CD14-positive monocyte (primary cell): ENCODE data around the gene LPAR5. TPM values are rescaled to one million over a fixed set of nuclear protein-coding genes. Genes with fewer than 3 reads are reported as not detected.

Source experiments
- DNase-seq, 3 donors: peaks; one replicate each; pipeline ENCODE4 v3.0.0-alpha.2; 2011 to 2022
- H2AFZ ChIP-seq: 2 replicates; pipeline ENCODE4 v1.6.0; 2012; ENCODE audit warnings: mild to moderate bottlenecking, low read depth, low read length, inconsistent platforms; ENCODE audit not compliant: insufficient read depth, poor library complexity, severe bottlenecking
- H3K27ac ChIP-seq, 2 donors: 1 replicate in 1 of 2; 2 replicates in 1 of 2; pipeline ENCODE4 v1.5.1; 2012 to 2013; ENCODE audit warnings: low read length in 2 of 2, control low read depth in 1 of 2, inconsistent platforms in 1 of 2, low read depth in 1 of 2, mild to moderate bottlenecking in 1 of 2
- H3K27me3 ChIP-seq, 2 donors: one replicate each; pipeline versions ENCODE4 v1.6.0 to v1.6.1; 2011 to 2013; ENCODE audit warnings: low read length in 2 of 2; ENCODE audit not compliant: control insufficient read depth in 2 of 2, insufficient read depth in 2 of 2
- H3K36me3 ChIP-seq, 2 donors: replicated peaks in 1 of 2; 1 replicate in 1 of 2; 2 replicates in 1 of 2; pipeline versions ENCODE4 v1.5.1 to v1.6.1; 2012 to 2013; ENCODE audit warnings: low read length in 2 of 2, control low read depth in 1 of 2, inconsistent platforms in 1 of 2, mild to moderate bottlenecking in 1 of 2; ENCODE audit not compliant: insufficient read depth in 2 of 2, control insufficient read depth in 1 of 2
- H3K4me1 ChIP-seq, 2 donors: 1 replicate in 1 of 2; 2 replicates in 1 of 2; pipeline versions ENCODE4 v1.5.1 to v1.6.1; 2012 to 2013; ENCODE audit warnings: low read length in 2 of 2, control low read depth in 1 of 2, inconsistent platforms in 1 of 2, mild to moderate bottlenecking in 1 of 2, moderate library complexity in 1 of 2; ENCODE audit not compliant: insufficient read depth in 2 of 2, control insufficient read depth in 1 of 2
- H3K4me2 ChIP-seq: replicated peaks from 2 replicates; pipeline ENCODE3; 2012; ENCODE audit warnings: low read length, moderate library complexity, mild to moderate bottlenecking; ENCODE audit not compliant: poor library complexity, severe bottlenecking; ENCODE audit errors: extremely low read depth
- H3K4me3 ChIP-seq, 3 experiments: fragments of 200-600 bp in 1 of 3; sonication (generic) in 1 of 3; replicated peaks in 1 of 3; 1 replicate in 2 of 3; 2 replicates in 1 of 3; pipeline ENCODE4 v1.5.1; 2011 to 2013; ENCODE audit warnings: low read length in 3 of 3, mild to moderate bottlenecking in 3 of 3, control low read depth in 2 of 3, low read depth in 2 of 3, inconsistent platforms in 1 of 3, moderate library complexity in 1 of 3
- H3K79me2 ChIP-seq: 2 replicates; pipeline ENCODE4 v1.6.0; 2012; ENCODE audit warnings: mild to moderate bottlenecking, control low read depth, inconsistent platforms, low read length, moderate library complexity; ENCODE audit not compliant: insufficient read depth
- H3K9ac ChIP-seq: 2 replicates; pipeline ENCODE4 v1.6.0; 2017; ENCODE audit warnings: low read length, mild to moderate bottlenecking; ENCODE audit not compliant: insufficient read depth, poor library complexity, severe bottlenecking
- H3K9me3 ChIP-seq, 2 donors: replicated peaks in 1 of 2; 1 replicate in 1 of 2; 2 replicates in 1 of 2; pipeline versions ENCODE4 v1.5.1 to v1.6.1; 2012 to 2013; ENCODE audit warnings: low read length in 2 of 2, control low read depth in 1 of 2; ENCODE audit not compliant: control insufficient read depth in 1 of 2, insufficient read depth in 1 of 2
- H4K20me1 ChIP-seq: 2 replicates; pipeline ENCODE4 v1.6.0; 2012; ENCODE audit warnings: mild to moderate bottlenecking, low read length, control low read depth, moderate library complexity; ENCODE audit not compliant: insufficient read depth
- H3K27ac Mint-ChIP-seq, 7 donors: one replicate each; pipeline ENCODE4 v1.8.0; 2020; ENCODE audit warnings: mild to moderate bottlenecking in 7 of 7, mixed read lengths in 7 of 7, moderate library complexity in 6 of 7, inconsistent platforms in 2 of 7
- H3K27me3 Mint-ChIP-seq, 3 donors: one replicate each; pipeline ENCODE4 v1.8.0; 2021 to 2022; ENCODE audit warnings: low read depth in 3 of 3, mild to moderate bottlenecking in 3 of 3, mixed read lengths in 3 of 3, moderate library complexity in 3 of 3, inconsistent platforms in 1 of 3
- H3K36me3 Mint-ChIP-seq, 2 donors: one replicate each; pipeline ENCODE4 v1.8.0; 2020; ENCODE audit warnings: mixed read lengths in 2 of 2, inconsistent platforms in 1 of 2, mild to moderate bottlenecking in 1 of 2
- H3K4me1 Mint-ChIP-seq: one replicate; pipeline ENCODE4 v1.8.0; 2020; ENCODE audit warnings: mild to moderate bottlenecking, mixed read lengths
- H3K4me3 Mint-ChIP-seq, 2 donors: one replicate each; pipeline ENCODE4 v1.8.0; 2020; ENCODE audit warnings: mild to moderate bottlenecking in 2 of 2, mixed read lengths in 2 of 2, moderate library complexity in 1 of 2
- H3K9me3 Mint-ChIP-seq, 7 donors: one replicate each; pipeline ENCODE4 v1.8.0; 2020 to 2022; ENCODE audit warnings: mixed read lengths in 7 of 7, mild to moderate bottlenecking in 6 of 7, moderate library complexity in 6 of 7, inconsistent platforms in 2 of 7
- WGBS: methylation state at CpG from one replicate; pipeline ENCODE4 v1.1.5; 2013; ENCODE audit warnings: missing lambda C conversion rate; ENCODE audit not compliant: insufficient coverage; 5-methylcytosine and 5-hydroxymethylcytosine counted together
- intact Hi-C, 2 donors: fragments of 100-400 bp; cut with micrococcal nuclease; formaldehyde crosslinking; loops; one replicate each; pipeline versions ENCODE4 v1.15.0 to v1.15.1; 2023
- polyA plus RNA-seq, 3 donors: library from polyadenylated mRNA; depleted of rRNA in 1 of 3; unstranded in 2 of 3; stranded (reverse) in 1 of 3; fragments of 300-500 nt in 2 of 3; fragments of >200 nt in 1 of 3; fragmentation: Illumina TruSeq in 2 of 3; gene quantifications; 1 replicate in 2 of 3; 2 replicates in 1 of 3; pipeline ENCODE4 v1.2.3, GENCODE V29; 2012 to 2021
- TF ChIP-seq, protein P1 (sequence below): fragments of 200-600 bp; IDR thresholded peaks from one replicate; pipeline ENCODE4 v1.8.0; 2022; ENCODE audit warnings: antibody characterized with exemption, mild to moderate bottlenecking

Gene LPAR5
- polyA plus RNA-seq, 3 donors: 0.11 to 0.18 (median 0.14) TPM

DNA sequence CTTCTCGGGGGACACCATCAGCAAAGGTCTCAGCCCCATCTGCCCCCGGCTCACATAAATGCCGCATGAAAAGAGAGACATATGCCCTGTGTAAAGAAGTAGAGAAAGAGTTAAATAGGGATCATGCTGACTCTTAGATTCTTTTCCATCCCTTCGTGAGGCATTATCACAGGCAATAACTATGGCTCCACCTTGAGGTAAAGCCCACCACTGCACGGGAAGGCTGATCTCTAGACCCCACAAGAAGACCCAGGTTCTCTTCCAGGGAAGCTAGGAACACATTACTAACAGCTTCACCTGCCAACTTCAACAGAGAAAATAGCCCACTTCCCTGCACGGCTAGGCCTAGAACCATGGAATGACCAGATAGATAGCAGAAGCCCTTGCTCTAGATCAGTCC, 53.6 kb downstream of the LPAR5 start:
- H3K9me3 Mint-ChIP-seq: peaks cover 0 to 2% (median 0%) of the 10 kb centered on the region in 7 donors
- 82% methylated on average over 2 of the region's 6 CpGs for WGBS

DNA sequence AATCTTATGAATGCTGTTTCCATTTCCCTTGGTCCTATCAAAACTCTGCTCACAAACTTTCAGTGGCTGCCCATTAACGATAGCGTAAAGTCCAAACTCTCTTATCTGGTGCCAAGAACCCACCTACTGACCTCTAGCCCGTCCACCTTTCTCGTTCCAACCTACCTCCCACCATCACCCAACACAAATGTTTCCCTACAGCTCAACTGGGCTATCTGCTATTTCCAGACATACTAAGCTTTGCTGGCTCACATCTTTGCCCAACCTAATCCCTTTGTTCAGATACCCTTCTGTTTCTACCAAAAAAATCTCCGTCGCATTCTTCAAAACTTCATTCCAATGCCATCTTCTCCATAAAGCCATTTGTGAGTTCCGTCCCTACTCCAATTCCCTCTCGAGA, 60.1 kb downstream of the LPAR5 start:
- H4K20me1 ChIP-seq: no peaks in the 10 kb centered on the region
- no peak for DNase-seq
- H3K4me1 ChIP-seq: no peaks in the 10 kb centered on the region
- no peak overlapping the region for H3K4me2 ChIP-seq
- H3K36me3 ChIP-seq: peaks cover 81 to 97% of the 10 kb centered on the region in 2 donors
- no peak overlapping the region for H3K9ac ChIP-seq
- H3K27ac ChIP-seq: no peak overlapping the region
- H3K27me3 ChIP-seq: no peaks in the 10 kb centered on the region
- no peaks in the 10 kb centered on the region for H3K79me2 ChIP-seq
- no peaks in the 10 kb centered on the region for H3K4me1 Mint-ChIP-seq
- intact Hi-C loops: no loop called here
- TF ChIP-seq, protein P1, sequence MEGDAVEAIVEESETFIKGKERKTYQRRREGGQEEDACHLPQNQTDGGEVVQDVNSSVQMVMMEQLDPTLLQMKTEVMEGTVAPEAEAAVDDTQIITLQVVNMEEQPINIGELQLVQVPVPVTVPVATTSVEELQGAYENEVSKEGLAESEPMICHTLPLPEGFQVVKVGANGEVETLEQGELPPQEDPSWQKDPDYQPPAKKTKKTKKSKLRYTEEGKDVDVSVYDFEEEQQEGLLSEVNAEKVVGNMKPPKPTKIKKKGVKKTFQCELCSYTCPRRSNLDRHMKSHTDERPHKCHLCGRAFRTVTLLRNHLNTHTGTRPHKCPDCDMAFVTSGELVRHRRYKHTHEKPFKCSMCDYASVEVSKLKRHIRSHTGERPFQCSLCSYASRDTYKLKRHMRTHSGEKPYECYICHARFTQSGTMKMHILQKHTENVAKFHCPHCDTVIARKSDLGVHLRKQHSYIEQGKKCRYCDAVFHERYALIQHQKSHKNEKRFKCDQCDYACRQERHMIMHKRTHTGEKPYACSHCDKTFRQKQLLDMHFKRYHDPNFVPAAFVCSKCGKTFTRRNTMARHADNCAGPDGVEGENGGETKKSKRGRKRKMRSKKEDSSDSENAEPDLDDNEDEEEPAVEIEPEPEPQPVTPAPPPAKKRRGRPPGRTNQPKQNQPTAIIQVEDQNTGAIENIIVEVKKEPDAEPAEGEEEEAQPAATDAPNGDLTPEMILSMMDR: no peak
- no peak overlapping the region for H2AFZ ChIP-seq
- 98% methylated on average over 8 of the region's 8 CpGs for WGBS
- H3K9me3 Mint-ChIP-seq: peaks cover 0 to 2% (median 0%) of the 10 kb centered on the region in 7 donors
- no peaks in the 10 kb centered on the region for H3K9me3 ChIP-seq
- peaks cover 74 to 98% of the 10 kb centered on the region in 2 donors for H3K36me3 Mint-ChIP-seq
- no peak overlapping the region for H3K4me3 Mint-ChIP-seq
- H3K27ac Mint-ChIP-seq: no peak overlapping the region
- no peak overlapping the region for H3K4me3 ChIP-seq
- H3K27me3 Mint-ChIP-seq: no peaks in the 10 kb centered on the region

More for the DNA sequence above, 53.6 kb downstream of the LPAR5 start:
- peak overlapping the region in 2 of 7 donors; percentile 10 to 81 for H3K27ac Mint-ChIP-seq
- no peak for DNase-seq
- H3K36me3 Mint-ChIP-seq: peaks cover 77 to 88% of the 10 kb centered on the region in 2 donors
- H3K9me3 ChIP-seq: no peaks in the 10 kb centered on the region
- H3K36me3 ChIP-seq: peaks cover 81 to 97% of the 10 kb centered on the region in 2 donors
- no peaks in the 10 kb centered on the region for H3K4me1 Mint-ChIP-seq
- no peak overlapping the region for H3K9ac ChIP-seq
- H4K20me1 ChIP-seq: peaks cover 11% of the 10 kb centered on the region
- intact Hi-C loops: no loop called here
- no peak overlapping the region for H3K4me3 ChIP-seq
- no peaks in the 10 kb centered on the region for H3K4me1 ChIP-seq
- no peak overlapping the region for H3K4me2 ChIP-seq
- H3K79me2 ChIP-seq: no peaks in the 10 kb centered on the region
- no peak overlapping the region for H3K27ac ChIP-seq
- no peaks in the 10 kb centered on the region for H3K27me3 ChIP-seq
- no peak overlapping the region for H3K4me3 Mint-ChIP-seq
- TF ChIP-seq, protein P1: no peak
- no peak overlapping the region for H2AFZ ChIP-seq
- no peaks in the 10 kb centered on the region for H3K27me3 Mint-ChIP-seq
